Osteoblast (primary cell): ENCODE measurements around the gene C5orf15. TPM values are rescaled to one million over a fixed set of nuclear protein-coding genes. Genes with fewer than 3 reads are reported as not detected.

Source experiments
- DNase-seq: peaks from one replicate; pipeline ENCODE4 v3.0.0; 2011; ENCODE audit warnings: low spot score, mixed read lengths; ENCODE audit not compliant: insufficient read length; ENCODE audit errors: missing footprints
- H2AFZ ChIP-seq: 2 replicates; pipeline ENCODE4 v1.6.0; 2011; ENCODE audit warnings: mild to moderate bottlenecking, low read length
- H3K27ac ChIP-seq: 2 replicates; pipeline ENCODE4 v1.5.1; 2011; ENCODE audit warnings: mild to moderate bottlenecking, low read depth, low read length, moderate library complexity
- H3K27me3 ChIP-seq: 2 replicates; pipeline ENCODE4 v1.6.0; 2012; ENCODE audit warnings: mild to moderate bottlenecking, control low read depth, inconsistent platforms, low read length, moderate library complexity; ENCODE audit not compliant: insufficient read depth
- H3K36me3 ChIP-seq: 2 replicates; pipeline ENCODE4 v1.5.1; 2011; ENCODE audit warnings: mild to moderate bottlenecking, low read length, control low read depth, moderate library complexity; ENCODE audit not compliant: insufficient read depth
- H3K4me1 ChIP-seq: 2 replicates; pipeline ENCODE4 v1.5.1; 2011; ENCODE audit warnings: mild to moderate bottlenecking, low read length, control low read depth, moderate library complexity; ENCODE audit not compliant: insufficient read depth
- H3K4me2 ChIP-seq: 2 replicates; pipeline ENCODE4 v1.6.0; 2011; ENCODE audit warnings: mild to moderate bottlenecking, low read length; ENCODE audit not compliant: insufficient read depth
- H3K4me3 ChIP-seq: fragments of 200-600 bp; sonication (generic); 3 replicates; pipeline ENCODE4 v1.5.1; 2012; ENCODE audit warnings: mild to moderate bottlenecking, low read length, inconsistent platforms; ENCODE audit not compliant: insufficient read depth
- H3K79me2 ChIP-seq: 2 replicates; pipeline ENCODE4 v1.6.0; 2012; ENCODE audit warnings: mild to moderate bottlenecking, low read length, control low read depth, inconsistent platforms; ENCODE audit not compliant: insufficient read depth
- H3K9me3 ChIP-seq: 2 replicates; pipeline ENCODE4 v1.5.1; 2011; ENCODE audit warnings: low read depth, low read length, control low read depth
- H4K20me1 ChIP-seq: 2 replicates; pipeline ENCODE4 v1.6.0; 2012; ENCODE audit warnings: mild to moderate bottlenecking, low read length, control low read depth; ENCODE audit not compliant: insufficient read depth
- total RNA-seq: library from RNA; depleted of rRNA; stranded (reverse); fragments of >200 nt; gene quantifications from 2 replicates; pipeline ENCODE4 v1.2.3, GENCODE V29; 2012
- TF ChIP-seq, protein P1 (sequence below): IDR thresholded peaks from 2 replicates; pipeline ENCODE4 v1.5.1; 2011; ENCODE audit warnings: mild to moderate bottlenecking, low read depth, low read length, moderate library complexity; ENCODE audit errors: extremely low read depth

C5orf15 gene
- total RNA-seq, 1 donor, result 68.4 TPM

DNA sequence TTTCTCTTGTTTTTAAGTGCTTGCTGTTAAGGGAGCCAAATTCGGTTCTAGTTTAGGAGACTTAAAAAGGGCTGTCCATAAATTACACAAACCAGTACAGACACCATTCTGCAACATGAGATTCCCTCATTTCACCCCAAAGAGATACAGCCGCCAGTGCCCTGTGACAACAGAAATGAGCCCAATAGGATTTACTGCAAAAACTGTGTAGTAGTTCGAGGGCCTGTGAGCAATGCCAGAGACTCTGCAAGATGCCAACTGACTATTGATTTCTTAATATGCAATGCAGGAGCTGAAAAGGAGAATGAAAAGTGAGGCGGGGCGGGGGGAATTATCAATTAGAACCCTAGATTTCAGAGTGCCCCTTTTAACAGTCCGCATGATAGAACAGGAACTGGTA is 5.7 kb upstream of the C5orf15 start:
- H3K4me2 ChIP-seq, result no peak overlapping the region
- no peak overlapping the region for H3K4me3 ChIP-seq
- H3K36me3 ChIP-seq, result peaks cover 51% of the 10 kb centered on the region
- no peaks in the 10 kb centered on the region for H3K9me3 ChIP-seq
- H3K27me3 ChIP-seq, result no peaks in the 10 kb centered on the region
- DNase-seq, result no peak
- H3K4me1 ChIP-seq, result peaks cover 33% of the 10 kb centered on the region
- H2AFZ ChIP-seq, result no peak overlapping the region
- TF ChIP-seq, protein P1, sequence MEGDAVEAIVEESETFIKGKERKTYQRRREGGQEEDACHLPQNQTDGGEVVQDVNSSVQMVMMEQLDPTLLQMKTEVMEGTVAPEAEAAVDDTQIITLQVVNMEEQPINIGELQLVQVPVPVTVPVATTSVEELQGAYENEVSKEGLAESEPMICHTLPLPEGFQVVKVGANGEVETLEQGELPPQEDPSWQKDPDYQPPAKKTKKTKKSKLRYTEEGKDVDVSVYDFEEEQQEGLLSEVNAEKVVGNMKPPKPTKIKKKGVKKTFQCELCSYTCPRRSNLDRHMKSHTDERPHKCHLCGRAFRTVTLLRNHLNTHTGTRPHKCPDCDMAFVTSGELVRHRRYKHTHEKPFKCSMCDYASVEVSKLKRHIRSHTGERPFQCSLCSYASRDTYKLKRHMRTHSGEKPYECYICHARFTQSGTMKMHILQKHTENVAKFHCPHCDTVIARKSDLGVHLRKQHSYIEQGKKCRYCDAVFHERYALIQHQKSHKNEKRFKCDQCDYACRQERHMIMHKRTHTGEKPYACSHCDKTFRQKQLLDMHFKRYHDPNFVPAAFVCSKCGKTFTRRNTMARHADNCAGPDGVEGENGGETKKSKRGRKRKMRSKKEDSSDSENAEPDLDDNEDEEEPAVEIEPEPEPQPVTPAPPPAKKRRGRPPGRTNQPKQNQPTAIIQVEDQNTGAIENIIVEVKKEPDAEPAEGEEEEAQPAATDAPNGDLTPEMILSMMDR, result no peak
- H3K27ac ChIP-seq, result no peak overlapping the region
- peaks cover 26% of the 10 kb centered on the region for H3K79me2 ChIP-seq
- H4K20me1 ChIP-seq, result peaks cover 6% of the 10 kb centered on the region

GRCh38 chr5:133970325-133970909 is 2.0 kb upstream of the C5orf15 start:
- peaks cover 36% of the 10 kb centered on the region for H3K79me2 ChIP-seq
- no peaks in the 10 kb centered on the region for H3K27me3 ChIP-seq
- peaks cover 30% of the 10 kb centered on the region for H3K4me1 ChIP-seq
- no peak overlapping the region for H3K4me3 ChIP-seq
- TF ChIP-seq, protein P1, result no peak
- H3K27ac ChIP-seq, result peak overlapping the region; percentile 14
- no peaks in the 10 kb centered on the region for H4K20me1 ChIP-seq
- DNase-seq, result no peak
- no peaks in the 10 kb centered on the region for H3K9me3 ChIP-seq
- H3K4me2 ChIP-seq, result no peak overlapping the region
- H2AFZ ChIP-seq, result no peak overlapping the region
- peaks cover 34% of the 10 kb centered on the region for H3K36me3 ChIP-seq

GRCh38 chr5:133969654-133970324 is 1.4 kb upstream of the C5orf15 start:
- Histone ChIP-seq H3K9me3 (no peaks in the 10 kb centered on the region), H3K27me3 (no peaks in the 10 kb centered on the region), H3K36me3 (peaks cover 28% of the 10 kb centered on the region), H3K4me1 (peaks cover 30% of the 10 kb centered on the region), H3K4me2 (peak overlapping the region; percentile 78), H2AFZ (no peak overlapping the region), H3K4me3 (peak overlapping the region; percentile 98), H3K79me2 (peaks cover 42% of the 10 kb centered on the region), H3K27ac (peak overlapping the region; percentile 44), H4K20me1 (no peaks in the 10 kb centered on the region)
- DNase-seq, result no peak
- TF ChIP-seq, protein P1, result no peak

- TF ChIP-seq, protein P1, result no peak
- no peaks in the 10 kb centered on the region for H3K27me3 ChIP-seq
- no peaks in the 10 kb centered on the region for H3K9me3 ChIP-seq
- DNase-seq, result no peak
- H3K79me2 ChIP-seq, result peaks cover 50% of the 10 kb centered on the region
- peaks cover 9% of the 10 kb centered on the region for H3K36me3 ChIP-seq
- H3K27ac ChIP-seq, result peak overlapping the region; percentile 95
- H3K4me3 ChIP-seq, result peak overlapping the region; percentile 98
- peak overlapping the region; percentile 92 for H2AFZ ChIP-seq
- H3K4me2 ChIP-seq, result peak overlapping the region; percentile 78
- H4K20me1 ChIP-seq, result peaks cover 7% of the 10 kb centered on the region
- H3K4me1 ChIP-seq, result peaks cover 32% of the 10 kb centered on the region
Observed at GRCh38 chr5:133967698-133968203, 674 bp downstream of the C5orf15 start.
